Superior temporal gyrus (tissue), 1 donor: Measurements from ENCODE around the gene ZDHHC8.

ENCODE experiments used
- DNase-seq: peaks from one replicate; pipeline ENCODE4 v3.0.0-alpha.2; 2016; ENCODE audit errors: extremely low spot score

The ZDHHC8 gene

DNA sequence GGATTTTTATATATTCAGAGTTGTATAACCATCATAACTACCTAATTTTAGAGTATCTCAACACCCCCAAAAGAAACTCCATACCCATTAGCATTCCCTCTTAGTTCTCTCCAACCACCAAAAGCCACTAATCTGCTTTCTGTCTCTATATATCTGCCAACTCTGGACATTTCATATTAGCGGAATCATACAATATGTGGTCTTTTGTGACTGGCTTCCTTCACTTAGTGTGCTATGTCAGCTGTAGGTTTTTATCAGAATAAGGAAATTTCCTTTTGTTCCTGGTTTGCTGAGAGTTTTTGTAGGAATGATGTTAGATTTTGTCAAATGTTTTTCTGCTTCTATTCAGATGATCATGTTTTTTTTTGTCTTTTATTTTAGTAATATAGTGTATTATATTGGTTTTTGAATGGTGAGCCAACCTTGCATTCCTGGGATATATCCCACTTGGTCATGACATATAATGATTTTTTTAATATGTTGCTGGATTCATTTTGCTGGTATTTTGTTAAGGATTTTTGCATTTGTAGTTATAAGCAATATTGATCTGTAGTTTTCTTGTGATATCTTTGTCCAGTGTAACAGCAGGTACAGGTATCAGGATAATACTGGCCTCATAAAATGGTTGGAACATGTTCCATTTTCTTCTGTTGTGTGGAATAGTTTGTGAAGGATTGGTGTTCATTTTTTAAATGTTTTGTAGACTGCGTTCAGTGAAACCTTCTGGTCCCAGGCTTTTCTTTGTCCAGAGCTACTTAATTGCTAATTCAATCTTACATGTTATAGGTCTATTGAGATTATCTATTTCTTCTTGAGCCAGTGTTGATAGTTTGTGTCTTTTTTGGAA is 34.8 kb upstream of the ZDHHC8 start:
- no peak for DNase-seq

- DNase-seq, result no peak
These were observed 32.4 kb upstream of the ZDHHC8 start for GRCh38 chr22:20099099-20099711.

DNA sequence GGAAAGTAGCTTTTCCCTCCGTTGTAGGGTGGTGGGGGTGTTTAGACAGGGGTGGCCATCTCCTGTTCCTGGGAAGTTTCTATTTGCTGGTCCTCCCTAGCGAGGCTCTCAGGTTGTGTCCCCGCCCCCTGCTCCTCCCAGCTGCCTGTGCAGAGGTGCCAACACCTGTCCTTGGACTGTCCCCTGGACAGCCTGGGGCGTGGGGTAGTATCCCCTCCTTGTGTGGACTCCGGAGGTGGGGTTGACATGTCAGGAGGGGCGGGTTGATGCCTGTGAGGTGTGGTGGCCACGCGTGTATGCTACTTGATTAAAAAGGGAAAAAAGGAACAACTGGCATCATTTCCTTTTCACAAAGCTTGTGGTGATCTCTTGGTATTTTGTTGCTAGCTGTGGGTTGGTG is 30.0 kb upstream of the ZDHHC8 start:
- no peak for DNase-seq

DNA sequence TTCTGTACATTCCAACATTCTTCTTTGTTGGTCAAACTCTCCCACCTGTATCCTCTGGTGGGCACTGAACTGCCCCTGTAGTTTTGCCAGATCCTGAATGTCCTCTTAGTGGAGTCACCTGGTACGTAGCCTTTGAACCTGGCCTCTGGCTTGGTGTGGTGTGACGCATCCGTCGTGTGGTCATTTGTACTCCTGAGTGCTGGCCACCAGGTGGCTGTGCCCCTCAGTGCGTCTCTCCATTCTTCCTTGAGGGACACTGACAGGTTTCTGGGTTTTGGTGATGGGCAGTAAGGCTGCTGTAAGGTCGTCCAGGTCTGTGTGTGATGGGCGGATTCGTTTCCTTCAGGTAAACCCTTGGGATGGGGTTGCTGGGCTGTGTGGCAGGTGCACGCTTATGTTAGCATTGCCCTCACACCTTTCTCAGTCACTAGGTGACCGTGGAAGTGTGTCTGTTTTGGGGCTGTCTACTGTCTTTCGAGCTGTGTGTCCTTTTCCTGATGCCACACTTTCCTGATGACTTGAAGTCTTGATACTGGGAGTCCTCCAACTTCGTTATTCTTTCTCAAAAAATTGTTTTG is 29.3 kb upstream of the ZDHHC8 start:
- DNase-seq, result no peak

DNA sequence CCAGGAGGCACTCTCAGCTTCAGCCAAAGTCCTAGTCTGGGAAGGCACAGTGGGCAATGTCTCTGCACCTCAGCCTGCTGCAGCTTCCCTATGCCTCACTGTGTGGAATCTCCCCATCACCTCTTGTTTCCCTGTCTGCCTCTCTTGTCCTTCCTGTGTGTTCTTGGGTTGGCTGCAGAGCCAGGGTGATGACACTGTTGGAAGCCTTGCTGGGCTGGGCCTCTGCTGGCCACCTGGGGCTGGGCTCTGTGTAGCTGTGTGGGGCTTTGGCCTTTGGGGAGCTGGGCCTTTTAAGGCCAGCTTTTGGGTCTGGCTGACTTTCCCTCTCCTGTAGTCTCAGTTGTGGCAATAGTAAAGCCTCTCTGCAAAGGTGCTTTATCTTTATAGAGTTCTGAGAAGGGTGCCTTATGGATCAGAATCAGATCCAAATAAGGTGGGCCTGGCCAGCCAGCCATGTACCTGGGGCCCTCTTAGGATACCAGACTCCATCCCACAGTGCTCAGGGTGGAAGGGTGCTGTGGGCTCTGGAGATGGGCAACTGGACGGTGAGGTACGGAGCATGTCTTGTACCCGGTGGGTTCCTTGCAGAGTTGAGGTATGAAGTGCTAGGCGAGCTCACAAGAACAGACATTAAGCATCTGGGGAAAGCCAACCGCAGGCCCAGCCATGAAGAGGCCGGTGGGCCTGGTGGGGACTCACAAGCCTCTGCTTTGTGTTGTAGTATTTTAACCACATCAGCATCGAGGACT is 26.0 kb upstream of the ZDHHC8 start:
- no peak for DNase-seq

- no peak for DNase-seq
These were observed 25.3 kb upstream of the ZDHHC8 start for GRCh38 chr22:20106205-20106848.

- DNase-seq, result no peak
These were observed 24.8 kb upstream of the ZDHHC8 start for GRCh38 chr22:20106849-20107237.

DNA sequence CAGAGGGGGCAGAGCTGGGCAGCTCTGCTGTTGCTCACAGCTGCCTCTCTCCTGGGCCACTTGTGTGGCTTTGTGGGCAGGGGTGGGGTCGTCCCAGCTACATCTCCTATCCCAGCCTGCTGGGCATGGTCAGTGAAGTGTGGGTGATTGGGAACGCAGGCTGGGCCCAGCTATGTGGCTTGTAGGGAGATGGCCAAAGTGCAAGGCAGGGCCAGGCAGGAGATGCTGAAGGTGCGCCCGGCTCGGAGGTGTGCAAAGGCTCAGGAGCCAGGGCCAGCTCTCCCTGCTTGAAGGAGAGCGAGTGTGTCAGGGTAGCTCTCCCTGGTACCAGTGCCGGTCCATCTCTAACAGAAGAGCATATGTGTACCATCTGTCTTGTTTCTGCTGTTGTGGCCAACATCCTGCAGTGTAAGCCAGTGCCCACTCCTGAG is 24.1 kb upstream of the ZDHHC8 start:
- DNase-seq, result no peak

DNA sequence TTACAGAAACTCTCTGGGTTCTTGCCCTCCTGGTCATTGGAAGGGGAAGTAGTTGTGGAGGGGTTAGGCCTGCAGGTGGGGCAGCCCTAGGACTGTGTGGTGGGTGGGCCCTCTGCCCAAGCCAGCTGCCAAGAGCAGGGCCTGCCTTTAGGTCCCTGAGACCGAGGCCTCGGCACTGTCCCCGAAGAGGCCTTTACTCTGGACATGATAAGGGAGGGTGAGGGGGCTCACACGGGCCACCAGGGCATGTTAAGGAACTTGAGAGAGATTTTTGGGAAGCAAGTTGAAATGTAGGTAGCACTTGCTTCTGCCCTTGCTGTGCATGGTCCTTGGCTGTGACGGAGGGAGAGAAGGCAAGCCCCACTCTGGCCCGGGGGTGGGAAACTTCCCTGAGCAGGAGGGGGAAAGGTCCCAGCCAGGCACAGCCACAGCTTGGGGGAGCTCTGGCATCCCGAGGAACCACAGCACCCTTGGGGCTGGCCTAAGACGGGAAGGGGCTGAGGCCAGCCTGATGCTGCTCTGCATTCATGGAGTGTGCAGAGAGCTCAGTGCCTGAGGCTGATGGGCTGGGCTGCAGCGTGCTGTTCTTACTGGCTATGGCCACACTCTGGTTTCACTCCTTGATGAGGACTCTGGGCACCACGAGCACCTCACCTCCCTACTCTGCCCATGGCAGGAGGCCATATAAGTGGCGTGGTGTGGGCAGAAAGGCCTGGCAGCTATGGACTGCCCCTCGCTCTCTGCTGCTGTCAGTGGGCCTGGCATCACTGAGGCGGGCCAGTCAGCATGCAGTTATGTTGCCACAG is 23.4 kb upstream of the ZDHHC8 start:
- DNase-seq, result no peak

- no peak for DNase-seq
These were observed 22.8 kb upstream of the ZDHHC8 start for GRCh38 chr22:20108757-20109230.

DNA sequence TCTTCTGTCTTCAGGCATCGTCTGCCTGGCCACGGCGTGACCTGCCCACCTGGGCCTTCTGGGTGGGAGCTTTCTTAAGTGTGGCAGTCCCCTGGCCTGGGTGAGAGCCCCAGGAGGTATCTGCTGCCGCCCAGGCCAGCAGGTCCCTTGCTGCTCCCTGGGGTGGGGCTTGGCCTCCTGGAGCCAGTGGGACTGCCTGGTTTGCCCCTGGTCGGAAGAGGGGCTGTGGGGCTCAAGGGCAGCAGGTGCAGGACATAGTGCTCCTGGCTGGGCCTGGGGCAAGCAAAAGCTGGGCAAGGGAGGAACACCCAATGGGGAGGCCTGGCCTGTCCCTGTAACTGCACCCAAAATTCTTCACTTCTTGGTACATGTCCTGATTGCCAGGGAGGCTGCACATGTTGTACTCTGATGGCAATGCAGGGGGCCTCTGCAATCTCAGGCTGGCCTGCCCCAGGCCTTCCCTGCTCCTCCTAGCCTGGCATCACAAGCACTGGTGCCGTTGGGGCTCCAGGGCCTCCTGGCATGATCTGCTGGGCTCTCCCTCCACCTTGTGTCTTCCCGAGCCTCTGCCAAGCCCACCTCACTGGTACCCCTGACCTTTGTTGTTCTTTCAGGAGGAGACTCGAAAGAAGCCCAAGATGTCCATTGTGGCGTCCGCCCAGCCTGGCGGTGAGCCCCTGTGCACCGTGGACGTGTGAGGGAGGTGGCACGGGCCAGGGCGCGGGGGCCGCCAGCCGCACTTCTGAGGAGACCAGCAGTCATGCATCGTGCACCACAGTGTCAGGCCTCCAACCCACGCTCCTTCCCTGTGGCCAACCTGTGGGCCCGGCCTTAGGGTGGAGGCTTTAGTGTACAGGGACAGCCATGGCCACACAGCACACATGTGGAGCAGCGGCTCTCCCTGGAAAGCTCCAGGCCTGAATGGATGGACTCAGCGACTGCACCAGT is 21.9 kb upstream of the ZDHHC8 start:
- DNase-seq, result no peak

GRCh38 chr22:20110359-20110985 is 21.1 kb upstream of the ZDHHC8 start:
- DNase-seq, result no peak

GRCh38 chr22:20111045-20111688 is 20.4 kb upstream of the ZDHHC8 start:
- no peak for DNase-seq

DNA sequence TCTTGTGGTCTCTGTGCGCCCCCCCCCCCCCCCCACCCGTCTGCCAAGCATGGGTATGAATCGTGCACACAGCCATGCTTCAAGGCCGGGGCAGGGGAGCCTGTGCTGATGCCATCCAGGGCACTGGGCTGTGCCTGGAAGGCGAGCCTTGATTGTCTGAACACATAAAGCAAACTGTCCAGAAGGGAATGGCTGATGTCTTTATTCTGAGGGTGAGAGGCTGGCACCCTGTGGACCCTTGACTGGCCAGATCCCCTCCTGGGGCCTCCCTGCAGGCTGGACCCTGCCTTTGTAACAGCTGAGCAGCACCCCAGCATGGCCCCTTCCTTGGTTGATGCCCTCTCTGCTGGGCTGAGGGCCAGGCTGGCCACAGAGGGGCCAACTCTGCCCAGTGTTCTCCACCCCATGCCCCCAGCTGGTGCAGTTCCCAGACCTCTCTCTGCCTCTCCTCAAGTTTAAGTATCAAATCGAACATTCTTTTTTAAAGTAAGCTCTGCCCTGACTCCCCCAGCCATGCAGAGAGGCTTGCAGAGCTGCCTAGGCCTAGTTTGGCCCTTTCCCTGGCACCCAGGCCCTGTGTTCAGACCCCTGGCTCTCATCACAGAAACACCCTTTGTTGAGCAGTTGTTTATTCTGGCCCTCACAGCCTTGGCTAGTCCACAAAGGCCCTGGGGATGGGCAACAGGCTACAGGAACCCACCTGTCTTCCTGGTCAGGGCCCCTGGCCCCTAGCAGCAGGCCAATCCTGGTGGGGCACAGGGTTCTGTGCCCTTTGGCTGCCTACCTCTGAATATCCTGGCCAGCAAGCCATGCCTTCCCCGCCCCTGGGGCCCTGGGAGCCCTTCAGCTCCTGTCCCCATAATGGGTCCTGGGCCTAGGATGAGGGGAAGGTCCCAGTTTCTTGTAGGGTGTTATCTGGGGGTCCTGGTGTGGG is 19.6 kb upstream of the ZDHHC8 start:
- no peak for DNase-seq

- no peak for DNase-seq
These were observed 18.7 kb upstream of the ZDHHC8 start for GRCh38 chr22:20112623-20113511.

DNA sequence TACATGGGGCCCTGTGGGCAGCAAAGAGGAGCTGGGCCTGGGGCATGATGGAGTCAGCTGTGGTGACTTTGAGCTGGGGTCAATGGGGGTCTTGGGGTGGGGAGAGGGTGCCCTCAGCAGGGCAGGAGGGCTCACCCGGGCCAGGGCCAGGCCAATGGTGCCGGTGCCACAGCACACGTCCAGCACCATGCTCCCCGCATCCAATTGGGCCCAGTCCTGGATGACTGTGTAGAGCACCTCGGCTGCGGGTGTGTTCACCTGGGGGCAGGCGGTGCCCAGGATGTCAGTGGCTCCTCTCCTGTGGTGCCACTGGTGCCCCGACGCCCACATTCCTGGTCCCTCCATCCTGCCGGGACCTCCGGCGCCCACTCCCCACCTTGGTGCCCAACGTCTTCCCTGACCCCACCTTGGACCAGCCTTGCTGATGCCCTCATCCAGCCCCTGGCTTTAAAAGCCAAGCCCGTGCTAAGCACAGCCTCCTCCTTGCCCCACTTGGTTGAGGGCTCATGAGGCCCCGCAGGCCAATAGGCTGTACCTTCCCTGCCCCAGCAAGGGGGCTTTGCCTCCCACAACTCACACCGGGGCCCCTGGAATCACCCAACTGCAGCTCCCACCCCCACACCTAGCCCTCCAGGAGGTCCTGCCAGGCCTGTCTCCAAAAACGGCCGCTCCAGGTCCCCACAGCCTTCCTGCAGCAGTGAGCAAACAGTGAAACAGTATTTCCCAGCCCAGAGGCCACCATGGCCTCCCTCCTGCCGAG is 17.9 kb upstream of the ZDHHC8 start:
- DNase-seq, result no peak
